IPS-NIHi11 (cell line): ENCODE measurements around the gene ADCK1.
"Not testable (repeated sequence)": the region's sequence is repeated elsewhere in the genome, so short reads cannot be mapped to it uniquely, and the experiment has no call there.

ENCODE experiments used
- DNase-seq: peaks from one replicate; pipeline ENCODE4 v3.0.0; 2012; ENCODE audit warnings: mixed read lengths, low spot score

Gene ADCK1

DNA sequence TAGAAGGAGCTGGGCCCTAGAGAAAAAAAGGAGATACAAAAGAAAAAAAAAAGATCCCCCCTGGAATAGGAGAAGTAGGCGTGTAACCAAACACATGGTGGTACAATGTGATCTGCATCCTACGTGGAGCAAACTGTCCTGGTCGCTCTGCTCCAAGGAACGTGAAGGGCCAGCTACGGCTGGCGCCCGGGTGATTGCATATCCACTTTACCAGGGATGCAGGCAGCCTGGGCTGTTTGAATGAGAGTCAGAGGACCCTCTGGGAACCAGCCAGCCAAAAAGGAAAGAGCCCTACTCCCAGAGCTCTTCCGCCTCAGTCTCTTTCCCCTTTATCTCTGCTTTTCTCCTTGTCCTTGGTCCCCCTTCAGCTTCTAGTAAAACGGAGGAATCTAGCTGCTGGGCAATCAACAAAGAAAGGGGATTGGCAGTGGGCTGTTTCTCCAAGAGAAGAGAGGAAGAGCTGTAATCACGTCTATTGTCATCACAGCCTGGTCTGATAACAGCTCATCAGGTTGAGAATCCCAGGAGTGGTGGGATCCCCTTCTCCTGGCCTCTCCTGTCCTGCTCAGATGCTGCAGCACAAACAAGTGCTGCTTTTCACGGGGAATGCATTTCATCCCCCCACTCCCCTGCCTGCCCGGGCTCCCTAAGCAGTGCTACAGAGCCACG is 156.0 kb downstream of the ADCK1 start:
- DNase-seq, result no peak

- DNase-seq, result not testable (repeated sequence)
Measured at GRCh38 chr14:77959686-77960085, 159.8 kb downstream of the ADCK1 start.

GRCh38 chr14:77961847-77962580 is 162.1 kb downstream of the ADCK1 start:
- no peak for DNase-seq

GRCh38 chr14:77962731-77963520 is 163.0 kb downstream of the ADCK1 start:
- no peak for DNase-seq

DNA sequence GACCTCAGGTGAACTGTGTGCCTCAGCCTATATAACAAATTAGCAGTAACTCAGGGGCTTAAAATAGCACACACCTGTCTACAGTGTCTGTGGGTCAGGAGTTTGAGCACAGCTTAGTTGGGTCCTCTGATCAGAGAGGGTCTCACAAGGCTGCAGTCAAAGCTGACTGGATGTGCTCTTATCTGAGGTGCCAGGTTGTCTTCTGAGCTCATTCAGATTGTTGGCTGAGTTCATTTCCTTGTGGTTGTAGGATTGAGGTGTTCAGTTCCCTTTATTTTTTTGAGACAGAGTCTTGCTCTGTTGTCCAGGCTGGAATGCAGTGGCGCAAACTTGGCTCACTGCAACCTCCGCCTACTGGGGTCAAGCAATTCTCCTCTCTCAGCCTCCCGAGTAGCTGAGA is 164.7 kb downstream of the ADCK1 start:
- DNase-seq, result no peak

GRCh38 chr14:77965050-77965449 is 165.1 kb downstream of the ADCK1 start:
- DNase-seq, result no peak

GRCh38 chr14:77965919-77966435 is 166.1 kb downstream of the ADCK1 start:
- DNase-seq, result peak; percentile 78

- no peak for DNase-seq
Measured at GRCh38 chr14:77967110-77967509, 167.2 kb downstream of the ADCK1 start.

DNA sequence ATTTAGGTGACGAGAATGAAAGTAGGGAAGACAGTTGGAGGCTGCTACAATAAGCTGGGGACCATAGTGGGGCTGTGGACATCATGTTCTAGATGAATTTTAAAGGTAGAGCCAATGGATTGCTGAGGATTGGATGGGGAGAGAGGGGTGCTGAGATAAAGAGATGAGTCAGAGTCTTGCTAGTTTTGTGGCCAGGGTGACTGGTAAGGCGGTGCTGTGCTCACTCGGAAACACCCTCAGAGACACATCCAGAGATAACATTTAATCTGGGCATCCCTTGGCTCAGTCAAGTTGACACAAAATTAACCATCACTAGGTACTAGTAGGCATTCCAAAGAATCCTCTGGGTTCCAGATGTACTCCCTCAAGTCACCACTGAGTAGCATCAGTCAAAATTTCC is 170.7 kb downstream of the ADCK1 start:
- DNase-seq, result no peak

- DNase-seq, result no peak
Measured at GRCh38 chr14:77973246-77973645, 173.3 kb downstream of the ADCK1 start.

- no peak for DNase-seq
Measured at GRCh38 chr14:77976591-77976990, 176.7 kb downstream of the ADCK1 start.

GRCh38 chr14:77979171-77979570 is 179.3 kb downstream of the ADCK1 start:
- DNase-seq, result no peak

- DNase-seq, result peak; percentile 61
Measured at GRCh38 chr14:77979666-77980351, 179.9 kb downstream of the ADCK1 start.

GRCh38 chr14:77980475-77981321 is 180.8 kb downstream of the ADCK1 start:
- DNase-seq, result peak; percentile 77
